ENCODE results near the gene TTL.

The TTL gene

GRCh38 chr2:112588611-112589045, 106.7 kb downstream of the TTL start:
- H3K36me3 ChIP-seq, result peaks cover 36% of the 10 kb centered on the region
- TF ChIP-seq CTCF (IDR thresholded peaks at IDR 0.05), result no peak
- no peaks in the 10 kb centered on the region for H3K9me3 ChIP-seq
- no peak overlapping the region for H3K27ac ChIP-seq
- no peak overlapping the region for H3K4me3 ChIP-seq (ENCODE audit: low read depth in 1 of 2, low read length in 1 of 2)
- H3K27me3 ChIP-seq, result no peaks in the 10 kb centered on the region
- peaks cover 15 to 16% of the 10 kb centered on the region in 2 experiments for H3K4me1 ChIP-seq (ENCODE audit: control insufficient read depth in 1 of 2, insufficient read depth in 1 of 2, low read depth in 1 of 2, low read length in 1 of 2)

Data from neutrophil (primary cell).